A673 (cell line): Measurements from ENCODE around the gene CRELD2. TPM values are rescaled to one million over a fixed set of nuclear protein-coding genes. Genes with fewer than 3 reads are reported as not detected.

ENCODE experiments used
- BruUV-seq: library from RNA; stranded (reverse); fragments of 400-500 nt; replicated peaks from 2 replicates; lab custom pipeline; 2021; lab: Mats Ljungman, UMichigan
- CTCF ChIA-PET: fragments of 300-600 bp; sonication (Branson Sonifier 250); formaldehyde crosslinking; loops from one replicate; lab custom pipeline; 2022; ENCODE audit warnings: antibody characterized with exemption; lab: Charles Lee
- POLR2A ChIA-PET: fragments of 300-600 bp; sonication (Branson Sonifier 250); formaldehyde crosslinking; loops from one replicate; lab custom pipeline; 2022; ENCODE audit warnings: antibody characterized with exemption; ENCODE audit not compliant: low non-redundant PET; lab: Charles Lee
- DNase-seq: peaks from one replicate; pipeline ENCODE4 v3.0.0-alpha.2; 2015; ENCODE audit warnings: low spot score
- H3K27ac ChIP-seq: fragments of 200-600 bp; sonication (generic); 2 replicates; pipeline ENCODE4 v1.5.1; 2016; ENCODE audit warnings: mixed run types, low read depth, mild to moderate bottlenecking, mixed read lengths, antibody characterized with exemption, low read length; ENCODE audit not compliant: poor library complexity, severe bottlenecking
- H3K27me3 ChIP-seq: fragments of 200-600 bp; sonication (generic); replicated peaks from 2 replicates; pipeline ENCODE4 v1.6.1; 2017; ENCODE audit warnings: mixed run types, low read depth, mild to moderate bottlenecking, mixed read lengths, antibody characterized with exemption, low read length; ENCODE audit not compliant: insufficient read depth, poor library complexity
- H3K36me3 ChIP-seq: fragments of 200-600 bp; sonication (generic); 2 replicates; pipeline ENCODE4 v1.6.1; 2016; ENCODE audit warnings: mixed run types, mild to moderate bottlenecking, mixed read lengths, antibody characterized with exemption, low read length; ENCODE audit not compliant: insufficient read depth, poor library complexity, severe bottlenecking
- H3K4me1 ChIP-seq: fragments of 200-600 bp; sonication (generic); 2 replicates; pipeline ENCODE4 v1.6.1; 2017; ENCODE audit warnings: mixed run types, mild to moderate bottlenecking, mixed read lengths, antibody characterized with exemption, low read length; ENCODE audit not compliant: insufficient read depth, poor library complexity, severe bottlenecking
- H3K4me3 ChIP-seq: fragments of 200-600 bp; sonication (generic); 2 replicates; pipeline ENCODE4 v1.5.1; 2016; ENCODE audit warnings: low read depth, mixed run types, mild to moderate bottlenecking, mixed read lengths, low read length; ENCODE audit not compliant: poor library complexity, severe bottlenecking
- H3K9me3 ChIP-seq: fragments of 200-600 bp; sonication (generic); 2 replicates; pipeline ENCODE4 v1.6.1; 2016; ENCODE audit warnings: mixed run types, low read depth, mild to moderate bottlenecking, mixed read lengths, antibody characterized with exemption, low read length; ENCODE audit not compliant: poor library complexity, severe bottlenecking
- CTCF ChIP-seq: fragments of 300-800, 200-600 bp; sonication (generic); conservative IDR thresholded peaks from 2 replicates; pipeline ENCODE4 v1.5.1; 2017; ENCODE audit warnings: low read depth, mild to moderate bottlenecking, antibody characterized with exemption, low read length, moderate library complexity, mixed read lengths
- EZH2 ChIP-seq: fragments of 200-600 bp; sonication (generic); IDR thresholded peaks from 2 replicates; pipeline ENCODE4 v1.6.1; 2017; ENCODE audit warnings: borderline replicate concordance, low read depth, mild to moderate bottlenecking, mixed read lengths, antibody characterized with exemption, low read length; ENCODE audit not compliant: poor library complexity, severe bottlenecking
- intact Hi-C: fragments of 100-400 bp; cut with micrococcal nuclease; formaldehyde crosslinking; loops from one replicate; pipeline ENCODE4 v1.10.0; 2022; ENCODE audit not compliant: unreplicated experiment
- total RNA-seq: library from RNA; stranded (reverse); gene quantifications from 2 replicates; pipeline ENCODE4 v1.2.3, GENCODE V29; 2021

CRELD2 gene
- total RNA-seq, 1 experiment from 2014 or later, result 54.7 TPM

- peak; percentile 88 for DNase-seq
- intact Hi-C loops, result loop anchor here (5.0 kb wide), 3 partner anchors 46 to 276 kb away; no protein-coding TSS in a partner anchor
- Histone ChIP-seq H3K4me1 (peaks cover 14% of the 10 kb centered on the region), H3K27me3 (no peaks in the 10 kb centered on the region), H3K36me3 (no peaks in the 10 kb centered on the region), H3K4me3 (no peak overlapping the region), H3K27ac (no peak overlapping the region), H3K9me3 (no peaks in the 10 kb centered on the region)
- CTCF ChIA-PET, result interaction anchor here (0.6 to 2.0 kb wide), 5 partner anchors 32 to 243 kb away, joined by 3 to 31 read pairs (median 4); no protein-coding TSS in a partner anchor
- POLR2A ChIA-PET, result no interaction called here
- peak; percentile 77 for TF ChIP-seq CTCF
- TF ChIP-seq EZH2, result no peak
- BruUV-seq, result no TSS peak
Observed at GRCh38 chr22:49930596-49931412, 12.4 kb downstream of the CRELD2 start.

- intact Hi-C loops, result loop anchor here (5.0 kb wide), 3 partner anchors 44 to 274 kb away; no protein-coding TSS in a partner anchor
- TF ChIP-seq EZH2 (no peak), CTCF (no peak)
- Histone ChIP-seq H3K27me3 (no peaks in the 10 kb centered on the region), H3K36me3 (no peaks in the 10 kb centered on the region), H3K27ac (peak overlapping the region; percentile 93), H3K4me3 (no peak overlapping the region), H3K4me1 (peaks cover 26% of the 10 kb centered on the region), H3K9me3 (no peaks in the 10 kb centered on the region)
- DNase-seq, result no peak
- BruUV-seq, result no TSS peak
- ChIA-PET CTCF (interaction anchor here (1.0 kb wide), 1 partner anchor 97 kb away, joined by 5 read pairs; no protein-coding TSS in a partner anchor), POLR2A (no interaction called here)
Observed at GRCh38 chr22:49933236-49934159, 15.1 kb downstream of the CRELD2 start.

- Histone ChIP-seq H3K27me3 (no peaks in the 10 kb centered on the region), H3K36me3 (no peaks in the 10 kb centered on the region), H3K4me3 (peak overlapping the region; percentile 52), H3K27ac (peak overlapping the region; percentile 93), H3K4me1 (peaks cover 26% of the 10 kb centered on the region), H3K9me3 (no peaks in the 10 kb centered on the region)
- no TSS peak for BruUV-seq
- no peak for DNase-seq
- POLR2A ChIA-PET, result no interaction called here
- no peak for TF ChIP-seq EZH2
- intact Hi-C loops, result loop anchor here (5.0 kb wide), 3 partner anchors 43 to 273 kb away; no protein-coding TSS in a partner anchor
- CTCF ChIA-PET, result no interaction called here
Observed at GRCh38 chr22:49934160-49934890, 15.9 kb downstream of the CRELD2 start.
